Prostate gland (tissue), 2 donors: Measurements from ENCODE around the gene GABRA1.

ENCODE experiments used
- POLR2A ChIP-seq: fragments of 450-650 bp; IDR thresholded peaks from one replicate; pipeline ENCODE4 v1.6.1; 2016; ENCODE audit warnings: antibody characterized with exemption, mild to moderate bottlenecking
- POLR2AphosphoS5 ChIP-seq: sonication (generic); formaldehyde crosslinking; IDR thresholded peaks from one replicate; pipeline ENCODE4 v1.6.1; 2017; ENCODE audit warnings: antibody characterized with exemption
- TF ChIP-seq, protein P1 (sequence below), 4 experiments: fragments of 200-600 bp in 2 of 4; fragments of 450-650 bp in 2 of 4; sonication (generic) in 2 of 4; IDR thresholded peaks; 1 replicate in 3 of 4; 2 replicates in 1 of 4; pipeline ENCODE4 v1.5.1; 2016 to 2019; ENCODE audit warnings: antibody characterized with exemption in 4 of 4, mild to moderate bottlenecking in 2 of 4, moderate library complexity in 2 of 4

DNA sequence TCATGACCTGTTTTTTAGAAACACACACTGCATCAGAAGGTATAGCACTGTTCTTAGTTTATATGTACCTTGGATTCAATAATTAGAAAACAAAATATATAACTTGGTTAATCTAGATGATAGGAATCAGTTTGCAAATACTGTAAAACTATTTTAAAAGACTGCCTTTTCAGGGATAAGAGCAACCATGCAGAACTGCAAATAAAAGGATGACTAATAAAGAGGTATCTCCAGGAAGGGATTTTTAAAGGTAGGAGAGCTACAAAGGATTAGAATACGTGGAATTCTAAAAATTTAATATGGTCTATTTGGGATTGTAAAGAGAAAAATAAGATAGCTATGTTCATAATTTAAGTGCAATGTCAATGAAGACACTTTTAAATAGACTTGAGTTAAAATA, 9.4 kb downstream of the GABRA1 start:
- TF ChIP-seq, protein P1, sequence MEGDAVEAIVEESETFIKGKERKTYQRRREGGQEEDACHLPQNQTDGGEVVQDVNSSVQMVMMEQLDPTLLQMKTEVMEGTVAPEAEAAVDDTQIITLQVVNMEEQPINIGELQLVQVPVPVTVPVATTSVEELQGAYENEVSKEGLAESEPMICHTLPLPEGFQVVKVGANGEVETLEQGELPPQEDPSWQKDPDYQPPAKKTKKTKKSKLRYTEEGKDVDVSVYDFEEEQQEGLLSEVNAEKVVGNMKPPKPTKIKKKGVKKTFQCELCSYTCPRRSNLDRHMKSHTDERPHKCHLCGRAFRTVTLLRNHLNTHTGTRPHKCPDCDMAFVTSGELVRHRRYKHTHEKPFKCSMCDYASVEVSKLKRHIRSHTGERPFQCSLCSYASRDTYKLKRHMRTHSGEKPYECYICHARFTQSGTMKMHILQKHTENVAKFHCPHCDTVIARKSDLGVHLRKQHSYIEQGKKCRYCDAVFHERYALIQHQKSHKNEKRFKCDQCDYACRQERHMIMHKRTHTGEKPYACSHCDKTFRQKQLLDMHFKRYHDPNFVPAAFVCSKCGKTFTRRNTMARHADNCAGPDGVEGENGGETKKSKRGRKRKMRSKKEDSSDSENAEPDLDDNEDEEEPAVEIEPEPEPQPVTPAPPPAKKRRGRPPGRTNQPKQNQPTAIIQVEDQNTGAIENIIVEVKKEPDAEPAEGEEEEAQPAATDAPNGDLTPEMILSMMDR (IDR thresholded peaks at IDR 0.05), result no peak
- peak; percentile 49 for TF ChIP-seq POLR2AphosphoS5
- no peak for TF ChIP-seq POLR2A
